DND-41 (cell line): ENCODE results near the gene ZNF253.
"Not testable (repeated sequence)": the region's sequence is repeated elsewhere in the genome, so short reads cannot be mapped to it uniquely, and the experiment has no call there.

Experiments used
- ATAC-seq: fragments of 200-7000 bp; cut with Tn5 transposase; 3 replicates; pipeline ENCODE4 v1.9.1; 2021; ENCODE audit warnings: low read depth; ENCODE audit not compliant: insufficient read depth
- DNase-seq: peaks from one replicate; pipeline ENCODE4 v3.0.0-alpha.2; 2020
- H2AFZ ChIP-seq: 2 replicates; pipeline ENCODE4 v1.6.0; 2012; ENCODE audit warnings: low read depth, low read length
- H3K27ac ChIP-seq: 2 replicates; pipeline ENCODE4 v1.5.1; 2012; ENCODE audit warnings: low read length, inconsistent platforms
- H3K27me3 ChIP-seq: fragments of 200-600 bp; sonication (generic); 2 replicates; pipeline ENCODE4 v1.6.0; 2012; ENCODE audit warnings: low read length, mild to moderate bottlenecking, inconsistent platforms; ENCODE audit not compliant: insufficient read depth, poor library complexity
- H3K36me3 ChIP-seq: 2 replicates; pipeline ENCODE4 v1.5.1; 2012; ENCODE audit warnings: low read length, inconsistent platforms; ENCODE audit not compliant: insufficient read depth
- H3K4me1 ChIP-seq: 2 replicates; pipeline ENCODE4 v1.5.1; 2012; ENCODE audit warnings: mild to moderate bottlenecking, low read length; ENCODE audit not compliant: insufficient read depth
- H3K4me2 ChIP-seq: 2 replicates; pipeline ENCODE4 v1.6.0; 2012; ENCODE audit warnings: mild to moderate bottlenecking, moderate library complexity, low read length, inconsistent platforms; ENCODE audit not compliant: insufficient read depth
- H3K4me3 ChIP-seq, 2 experiments: fragments of 200-600 bp in 1 of 2; shearing (Covaris generic) in 1 of 2; 2 replicates each; pipeline ENCODE4 v1.5.1; 2012 to 2016; ENCODE audit warnings: inconsistent platforms in 2 of 2, low read length in 2 of 2, mild to moderate bottlenecking in 2 of 2, low read depth in 1 of 2, moderate library complexity in 1 of 2
- H3K79me2 ChIP-seq: 2 replicates; pipeline ENCODE4 v1.6.0; 2012; ENCODE audit warnings: low read length, inconsistent platforms; ENCODE audit not compliant: insufficient read depth
- H3K9ac ChIP-seq: 2 replicates; pipeline ENCODE4 v1.6.0; 2012; ENCODE audit warnings: low read depth, mild to moderate bottlenecking, inconsistent platforms, low read length, moderate library complexity
- H3K9me3 ChIP-seq: 2 replicates; pipeline ENCODE4 v1.5.1; 2012; ENCODE audit warnings: low read length, moderate library complexity, mild to moderate bottlenecking, inconsistent platforms; ENCODE audit not compliant: insufficient read depth, severe bottlenecking
- H4K20me1 ChIP-seq: 2 replicates; pipeline ENCODE4 v1.6.0; 2012; ENCODE audit warnings: low read length; ENCODE audit not compliant: insufficient read depth
- CTCF ChIP-seq: IDR thresholded peaks from 2 replicates; pipeline ENCODE4 v1.5.1; 2012; ENCODE audit warnings: borderline replicate concordance, low read length, moderate library complexity, mild to moderate bottlenecking; ENCODE audit not compliant: poor library complexity, severe bottlenecking; ENCODE audit errors: extremely low read depth
- EZH2 ChIP-seq: IDR thresholded peaks from 3 replicates; pipeline ENCODE4 v1.6.1; 2012; ENCODE audit warnings: borderline replicate concordance, low read depth, mild to moderate bottlenecking, moderate library complexity, low read length, inconsistent platforms; ENCODE audit not compliant: severe bottlenecking

The ZNF253 gene

DNA sequence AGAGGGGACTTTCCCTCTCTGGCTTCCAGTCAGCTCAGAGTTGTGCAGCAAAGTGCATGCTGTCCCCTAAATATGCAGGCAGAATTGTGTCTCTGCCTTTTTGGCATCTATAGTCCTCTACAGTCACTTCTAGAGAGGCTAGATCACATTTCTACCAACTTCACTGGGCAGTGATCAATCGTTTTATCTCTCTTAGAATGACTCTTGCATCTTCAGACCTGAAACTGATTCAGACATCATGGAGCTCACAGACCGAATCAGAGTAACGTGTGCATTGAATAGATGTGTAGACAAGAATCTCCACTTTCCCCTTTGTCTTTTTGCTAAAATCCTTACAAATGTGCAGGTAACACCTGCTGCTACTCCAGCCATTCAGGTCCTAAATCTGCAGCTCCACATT, 6.2 kb downstream of the ZNF253 start:
- H4K20me1 ChIP-seq, result peaks cover 3% of the 10 kb centered on the region; the same call in 1 of the 2 replicates
- H2AFZ ChIP-seq, result no peak overlapping the region
- DNase-seq (no peak), ATAC-seq (no peak)
- peaks cover 33% of the 10 kb centered on the region for H3K4me1 ChIP-seq
- peaks cover 58% of the 10 kb centered on the region for H3K36me3 ChIP-seq
- TF ChIP-seq EZH2 (no peak), CTCF (no peak)
- H3K79me2 ChIP-seq, result peaks cover 98% of the 10 kb centered on the region
- H3K27ac ChIP-seq, result no peak overlapping the region
- no peak overlapping the region for H3K4me2 ChIP-seq
- peaks cover 15% of the 10 kb centered on the region for H3K9me3 ChIP-seq
- no peaks in the 10 kb centered on the region for H3K27me3 ChIP-seq
- H3K4me3 ChIP-seq, result no peak overlapping the region
- H3K9ac ChIP-seq, result no peak overlapping the region

DNA sequence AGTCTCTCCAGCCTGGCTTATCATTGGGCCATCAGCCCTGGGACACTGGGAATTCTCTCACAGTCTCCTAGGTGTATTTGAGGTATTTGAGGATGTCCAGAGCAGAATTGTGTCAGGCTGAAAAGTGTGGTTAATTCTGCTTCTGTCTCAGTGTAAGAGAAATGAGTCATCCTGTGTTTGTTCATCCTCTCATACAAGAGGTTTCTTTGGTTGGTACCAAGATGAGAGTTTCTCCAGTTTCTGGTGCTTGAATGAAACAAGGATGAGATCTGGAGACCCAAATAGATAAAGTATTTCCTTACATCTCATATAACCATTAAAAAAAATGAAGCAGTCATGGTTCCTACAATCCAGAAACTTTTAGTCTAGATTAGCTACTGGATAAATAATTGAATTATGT, 7.7 kb downstream of the ZNF253 start:
- Histone ChIP-seq H3K9ac (no peak overlapping the region), H2AFZ (no peak overlapping the region), H3K4me3 (no peak overlapping the region), H4K20me1 (no peaks in the 10 kb centered on the region), H3K9me3 (peaks cover 15% of the 10 kb centered on the region), H3K79me2 (peaks cover 98% of the 10 kb centered on the region), H3K27me3 (no peaks in the 10 kb centered on the region), H3K36me3 (peaks cover 69% of the 10 kb centered on the region), H3K4me1 (peaks cover 20% of the 10 kb centered on the region), H3K27ac (no peak overlapping the region), H3K4me2 (no peak overlapping the region)
- ATAC-seq (no peak), DNase-seq (no peak)
- no peak for TF ChIP-seq EZH2
- no peak for TF ChIP-seq CTCF

DNA sequence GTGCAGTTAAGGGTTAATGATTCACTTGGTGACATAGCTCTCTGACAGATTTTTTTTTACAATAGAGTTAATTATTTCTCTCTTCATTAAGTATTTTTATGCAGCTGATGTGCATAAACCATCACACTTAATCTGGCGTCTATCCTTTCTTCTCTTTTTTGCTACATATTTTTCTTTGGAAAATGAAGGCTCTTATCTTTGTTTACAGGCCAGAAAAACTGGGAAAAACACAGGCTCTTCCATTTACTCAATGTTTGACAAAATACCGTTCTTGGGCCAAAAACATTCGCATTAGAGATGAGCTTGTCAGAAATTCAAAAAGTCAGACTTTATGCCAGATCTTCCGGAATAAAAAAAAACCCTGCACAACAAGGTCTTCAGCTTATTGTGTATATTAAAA, 12.0 kb downstream of the ZNF253 start:
- Histone ChIP-seq H3K27me3 (no peaks in the 10 kb centered on the region), H3K9me3 (peaks cover 23% of the 10 kb centered on the region), H3K79me2 (peaks cover 92% of the 10 kb centered on the region), H3K4me2 (no peak overlapping the region), H3K9ac (no peak overlapping the region), H3K4me3 (no peak overlapping the region), H4K20me1 (no peaks in the 10 kb centered on the region), H3K27ac (no peak overlapping the region), H2AFZ (no peak overlapping the region), H3K36me3 (peaks cover 83% of the 10 kb centered on the region), H3K4me1 (no peaks in the 10 kb centered on the region)
- no peak for DNase-seq
- TF ChIP-seq CTCF, result no peak
- no peak for TF ChIP-seq EZH2
- no peak for ATAC-seq

GRCh38 chr19:19884583-19884982, 18.9 kb downstream of the ZNF253 start:
- no peak overlapping the region for H3K9ac ChIP-seq
- H3K79me2 ChIP-seq, result peaks cover 67% of the 10 kb centered on the region
- no peaks in the 10 kb centered on the region for H3K27me3 ChIP-seq
- no peak overlapping the region for H3K27ac ChIP-seq
- no peak overlapping the region for H3K4me3 ChIP-seq
- ATAC-seq (no peak), DNase-seq (no peak)
- no peak overlapping the region for H2AFZ ChIP-seq
- no peak for TF ChIP-seq EZH2
- no peak for TF ChIP-seq CTCF
- peaks cover 57% of the 10 kb centered on the region for H3K9me3 ChIP-seq
- peaks cover 92% of the 10 kb centered on the region for H3K36me3 ChIP-seq
- no peak overlapping the region for H3K4me2 ChIP-seq
- no peaks in the 10 kb centered on the region for H3K4me1 ChIP-seq
- no peaks in the 10 kb centered on the region for H4K20me1 ChIP-seq

DNA sequence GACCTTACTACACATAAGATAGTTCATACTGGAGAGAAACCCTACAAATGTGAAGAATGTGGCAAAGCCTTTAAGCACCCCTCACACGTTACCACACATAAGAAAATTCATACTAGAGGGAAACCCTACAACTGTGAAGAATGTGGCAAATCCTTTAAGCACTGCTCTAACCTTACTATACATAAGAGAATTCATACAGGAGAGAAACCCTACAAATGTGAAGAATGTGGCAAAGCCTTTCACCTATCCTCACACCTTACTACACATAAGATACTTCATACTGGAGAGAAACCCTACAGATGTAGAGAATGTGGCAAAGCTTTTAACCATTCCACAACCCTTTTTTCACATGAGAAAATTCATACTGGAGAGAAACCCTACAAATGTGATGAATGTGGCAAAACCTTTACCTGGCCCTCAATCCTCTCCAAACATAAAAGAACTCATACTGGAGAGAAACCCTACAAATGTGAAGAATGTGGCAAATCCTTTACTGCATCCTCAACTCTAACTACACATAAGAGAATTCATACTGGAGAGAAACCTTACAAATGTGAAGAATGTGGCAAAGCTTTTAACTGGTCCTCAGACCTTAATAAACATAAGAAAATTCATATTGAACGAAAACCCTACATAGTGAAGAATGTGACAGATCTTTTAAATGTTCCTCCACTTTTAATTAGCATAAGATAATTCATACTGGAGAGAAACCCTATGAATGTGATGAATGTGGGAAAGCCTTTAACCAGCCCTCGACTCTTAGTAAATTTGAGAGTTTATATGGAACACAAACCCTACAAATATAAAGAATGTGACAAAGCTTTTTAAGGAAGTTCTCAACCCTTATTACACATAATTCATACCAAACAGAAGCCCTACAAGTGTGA, 26.6 kb downstream of the ZNF253 start:
- ATAC-seq, H3K4me1 ChIP-seq, H4K20me1 ChIP-seq, H3K4me2 ChIP-seq, H2AFZ ChIP-seq, H3K9ac ChIP-seq, H3K27me3 ChIP-seq, H3K27ac ChIP-seq, H3K4me3 ChIP-seq, DNase-seq: not testable (repeated sequence)
- H3K9me3 ChIP-seq, result peaks cover 69% of the 10 kb centered on the region
- peaks cover 30% of the 10 kb centered on the region; the same call in 1 of the 2 replicates for H3K79me2 ChIP-seq
- H3K36me3 ChIP-seq, result peaks cover 67% of the 10 kb centered on the region
